ENCODE results near the gene IRX4.
"Not testable (repeated sequence)": the region's sequence is repeated elsewhere in the genome, so short reads cannot be mapped to it uniquely, and the experiment has no call there.

IRX4 gene

DNA sequence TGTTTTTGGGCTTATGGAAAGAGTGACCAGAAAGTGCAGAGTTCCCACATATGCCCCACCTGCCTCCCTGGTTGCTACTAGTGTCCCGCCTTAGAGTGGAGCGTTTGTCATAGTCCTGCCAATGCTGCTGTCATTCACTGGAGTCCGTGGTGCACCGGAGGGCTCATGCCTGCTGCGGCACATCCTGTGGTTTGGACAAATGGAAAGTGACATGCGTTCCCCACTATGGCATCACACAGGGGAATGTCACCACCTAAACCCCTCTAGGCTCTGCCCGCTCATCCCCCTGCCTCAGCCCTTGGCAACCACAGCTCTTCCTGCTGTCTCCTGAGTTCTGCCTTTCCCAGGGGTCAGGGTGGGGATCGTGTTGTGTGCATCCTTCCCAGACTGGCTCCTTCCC, 29.2 kb downstream of the IRX4 start:
- H3K36me3 ChIP-seq (ENCODE audit: control insufficient read depth, insufficient read depth, low read length) = no peaks in the 10 kb centered on the region
- no peaks in the 10 kb centered on the region for H3K4me1 ChIP-seq (ENCODE audit: control insufficient read depth, insufficient read depth, low read length)
- H3K4me3 ChIP-seq (ENCODE audit: low read length) = no peak overlapping the region
- no peak overlapping the region for H3K9ac ChIP-seq (ENCODE audit: low read length)
- H3K27me3 ChIP-seq (ENCODE audit: control insufficient read depth, insufficient read depth, low read length) = peaks cover 15% of the 10 kb centered on the region
- H3K27ac ChIP-seq (ENCODE audit: low read depth, low read length) = no peak overlapping the region

DNA sequence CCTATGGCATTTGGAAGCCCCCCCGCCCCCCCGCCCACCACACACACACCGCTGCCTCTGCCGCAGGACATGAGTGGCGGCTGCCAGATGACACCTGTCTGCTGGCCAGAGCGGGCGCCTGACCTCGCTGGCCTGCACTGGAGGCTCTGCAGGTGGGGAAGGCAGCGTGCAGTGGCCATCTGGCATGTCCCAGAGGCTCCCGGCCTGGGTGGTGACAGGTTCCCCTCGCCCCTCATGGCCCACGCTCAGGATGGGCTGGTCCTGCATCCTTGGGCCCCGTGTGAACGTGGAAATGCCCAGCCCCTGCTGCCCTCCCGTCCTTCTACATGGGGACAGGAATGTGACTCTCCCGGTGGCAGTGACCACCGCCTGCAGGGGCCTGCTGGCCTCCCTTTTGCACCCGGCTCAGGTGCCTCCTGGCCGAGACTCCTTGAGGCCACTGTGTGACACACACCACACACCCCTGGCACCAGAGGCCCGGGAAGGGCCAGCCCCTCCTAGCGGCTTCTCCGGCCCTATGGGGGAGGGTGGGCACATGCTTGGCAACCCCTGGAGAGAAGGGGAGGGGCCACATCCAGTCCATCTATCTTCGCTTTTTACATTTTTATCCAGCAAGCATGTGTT, 30.3 kb downstream of the IRX4 start:
- Histone ChIP-seq H3K27ac (ENCODE audit: low read depth, low read length) (no peak overlapping the region), H3K36me3 (ENCODE audit: control insufficient read depth, insufficient read depth, low read length) (no peaks in the 10 kb centered on the region), H3K9ac (ENCODE audit: low read length) (no peak overlapping the region), H3K27me3 (ENCODE audit: control insufficient read depth, insufficient read depth, low read length) (peaks cover 20% of the 10 kb centered on the region), H3K4me3 (ENCODE audit: low read length) (no peak overlapping the region), H3K4me1 (ENCODE audit: control insufficient read depth, insufficient read depth, low read length) (no peaks in the 10 kb centered on the region)

DNA sequence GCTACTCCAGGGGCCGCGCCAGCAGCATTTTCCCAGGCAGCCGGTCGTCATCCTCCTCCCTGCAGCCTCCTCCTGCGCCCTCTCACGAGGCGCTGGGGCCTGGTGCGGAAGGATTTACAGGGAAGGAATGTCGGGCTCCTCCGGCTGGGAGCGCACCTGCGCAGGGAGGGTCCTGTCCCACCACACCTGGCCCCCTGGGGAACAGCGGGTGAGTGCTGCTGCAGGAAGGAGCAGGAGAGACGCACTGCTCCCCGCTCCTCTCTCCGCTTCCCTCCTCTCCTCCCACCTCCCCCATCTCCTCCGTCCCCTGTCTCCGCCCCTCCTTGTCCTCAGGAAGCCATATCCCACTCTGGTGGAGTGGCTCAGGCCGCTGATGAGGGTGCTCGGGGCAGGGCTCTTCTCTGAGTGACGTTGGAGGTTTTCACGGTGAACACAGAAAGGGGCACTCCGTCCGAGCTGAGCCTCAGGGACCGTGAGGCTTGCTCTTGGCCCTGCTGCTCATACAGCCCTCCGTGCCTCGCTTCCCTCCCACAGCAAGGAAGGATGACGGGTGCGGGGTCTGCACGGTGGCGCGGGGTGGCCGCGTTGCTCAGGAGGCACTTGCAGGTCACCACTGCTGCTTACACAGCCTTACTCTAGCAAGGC, 31.3 kb downstream of the IRX4 start:
- Histone ChIP-seq H3K9ac (ENCODE audit: low read length) (no peak overlapping the region), H3K4me3 (ENCODE audit: low read length) (no peak overlapping the region), H3K27me3 (ENCODE audit: control insufficient read depth, insufficient read depth, low read length) (peaks cover 20% of the 10 kb centered on the region), H3K36me3 (ENCODE audit: control insufficient read depth, insufficient read depth, low read length) (no peaks in the 10 kb centered on the region), H3K27ac (ENCODE audit: low read depth, low read length) (no peak overlapping the region), H3K4me1 (ENCODE audit: control insufficient read depth, insufficient read depth, low read length) (no peaks in the 10 kb centered on the region)

DNA sequence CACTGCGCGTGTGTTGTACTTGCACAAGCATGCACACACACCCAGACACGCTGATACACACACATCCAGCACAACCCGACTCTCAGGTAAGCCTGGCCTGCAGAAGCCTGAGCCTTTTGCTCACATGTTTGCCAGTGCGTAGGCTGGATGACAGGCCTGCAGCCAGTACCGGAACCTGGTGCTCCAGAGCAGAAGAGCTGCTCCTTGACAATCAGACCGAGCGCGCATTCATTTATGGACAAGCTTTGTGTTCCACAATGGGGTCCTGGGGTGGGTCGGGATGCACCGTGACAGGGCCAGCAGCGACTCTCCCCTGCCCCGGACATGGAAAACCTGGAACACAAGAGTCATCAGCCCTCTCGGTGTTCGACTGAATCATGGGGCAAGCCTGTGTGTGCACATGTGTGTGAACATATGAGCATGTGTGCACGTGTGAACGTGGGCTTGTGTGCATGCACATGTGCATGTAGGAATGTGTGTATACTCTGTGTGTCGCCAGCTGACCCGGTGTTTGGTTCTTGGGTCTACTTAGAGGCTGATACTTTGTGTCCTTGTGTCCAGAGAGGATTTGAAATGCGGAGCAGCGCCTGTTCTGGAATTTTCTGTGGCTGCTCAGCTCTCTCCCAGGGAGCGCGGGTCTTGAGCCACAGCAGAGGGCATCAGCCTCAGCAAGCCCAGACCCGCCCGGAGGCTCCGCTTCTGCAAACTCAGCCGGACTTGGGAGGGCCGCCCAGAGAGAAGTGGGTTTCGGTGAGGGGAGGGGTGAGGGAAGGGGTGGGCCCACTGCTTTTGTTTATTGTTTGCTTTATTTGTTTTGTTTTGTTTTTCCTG, 32.2 kb downstream of the IRX4 start:
- H3K4me3 ChIP-seq (ENCODE audit: low read length) = no peak overlapping the region
- H3K4me1 ChIP-seq (ENCODE audit: control insufficient read depth, insufficient read depth, low read length) = no peaks in the 10 kb centered on the region
- H3K36me3 ChIP-seq (ENCODE audit: control insufficient read depth, insufficient read depth, low read length) = no peaks in the 10 kb centered on the region
- no peak overlapping the region for H3K9ac ChIP-seq (ENCODE audit: low read length)
- peaks cover 20% of the 10 kb centered on the region for H3K27me3 ChIP-seq (ENCODE audit: control insufficient read depth, insufficient read depth, low read length)
- no peak overlapping the region for H3K27ac ChIP-seq (ENCODE audit: low read depth, low read length)

DNA sequence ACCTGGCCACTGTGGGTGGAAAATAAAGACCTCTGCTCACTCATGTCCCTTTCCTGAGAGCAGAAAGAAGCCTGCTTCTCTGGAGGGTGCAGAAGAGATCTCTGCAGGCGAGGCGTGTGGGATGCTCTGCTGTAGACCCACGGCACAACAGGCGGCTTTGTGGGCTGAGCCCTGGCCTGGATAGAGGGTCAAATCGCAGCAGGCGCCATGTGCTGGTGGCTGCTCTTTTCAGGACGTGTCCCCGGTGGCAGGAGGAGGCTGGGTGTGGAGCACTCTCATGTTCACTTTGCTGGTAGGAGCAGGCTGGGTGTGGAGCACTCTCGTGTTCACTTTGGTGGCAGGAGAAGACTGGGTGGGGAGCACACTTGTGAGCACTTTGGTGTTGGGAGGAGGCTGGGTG, 35.1 kb downstream of the IRX4 start:
- H3K27me3 ChIP-seq (ENCODE audit: control insufficient read depth, insufficient read depth, low read length) = peaks cover 14% of the 10 kb centered on the region
- no peak overlapping the region for H3K27ac ChIP-seq (ENCODE audit: low read depth, low read length)
- H3K4me1 ChIP-seq (ENCODE audit: control insufficient read depth, insufficient read depth, low read length) = no peaks in the 10 kb centered on the region

DNA sequence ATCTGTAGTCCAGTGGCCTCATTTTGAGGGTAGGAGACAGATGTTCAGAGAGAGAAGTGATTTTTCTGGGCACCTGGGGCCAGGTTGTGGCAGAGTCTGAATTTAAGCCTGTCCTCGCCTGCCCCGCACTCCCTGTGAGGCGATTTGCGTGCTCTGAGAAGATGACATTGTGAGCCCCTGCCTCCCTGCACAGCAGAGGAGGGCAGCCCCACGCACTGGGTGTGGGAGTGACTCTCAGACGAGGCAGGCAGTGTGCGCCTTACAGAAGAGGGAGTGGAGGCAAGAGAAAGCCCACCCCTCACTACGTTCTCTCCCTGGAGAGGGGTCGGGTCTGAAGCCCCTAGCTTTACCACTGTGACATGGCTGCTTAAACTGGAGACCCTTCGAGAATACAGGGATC, 35.7 kb downstream of the IRX4 start:
- no peak overlapping the region for H3K27ac ChIP-seq (ENCODE audit: low read depth, low read length)
- no peaks in the 10 kb centered on the region for H3K36me3 ChIP-seq (ENCODE audit: control insufficient read depth, insufficient read depth, low read length)
- H3K4me3 ChIP-seq (ENCODE audit: low read length) = no peak overlapping the region
- no peaks in the 10 kb centered on the region for H3K4me1 ChIP-seq (ENCODE audit: control insufficient read depth, insufficient read depth, low read length)
- peaks cover 14% of the 10 kb centered on the region for H3K27me3 ChIP-seq (ENCODE audit: control insufficient read depth, insufficient read depth, low read length)
- no peak overlapping the region for H3K9ac ChIP-seq (ENCODE audit: low read length)

More for the DNA sequence above, 35.1 kb downstream of the IRX4 start:
- Histone ChIP-seq H3K36me3 (ENCODE audit: control insufficient read depth, insufficient read depth, low read length) (no peaks in the 10 kb centered on the region), H3K9ac (ENCODE audit: low read length) (no peak overlapping the region), H3K4me3 (ENCODE audit: low read length) (no peak overlapping the region)

DNA sequence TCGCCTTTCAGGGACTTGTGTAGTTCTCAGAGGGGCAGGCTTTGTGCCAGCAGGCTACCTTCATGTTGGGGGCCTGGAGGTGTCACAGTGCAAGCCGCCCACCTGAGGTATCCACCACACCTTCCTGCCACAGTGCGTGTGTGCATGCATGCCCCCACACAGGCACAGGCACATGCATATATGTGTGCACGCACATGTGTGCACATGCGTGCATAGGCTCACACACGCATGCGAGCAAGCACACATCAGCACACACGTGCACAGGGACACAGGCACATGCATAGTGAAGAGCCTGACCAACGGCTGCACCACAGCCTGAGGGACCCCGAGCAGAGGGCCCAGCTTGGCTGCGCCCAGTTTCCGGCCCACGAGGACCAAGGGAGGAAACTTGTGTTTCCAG, 36.1 kb downstream of the IRX4 start:
- H3K27ac ChIP-seq (ENCODE audit: low read depth, low read length) = no peak overlapping the region
- no peaks in the 10 kb centered on the region for H3K36me3 ChIP-seq (ENCODE audit: control insufficient read depth, insufficient read depth, low read length)
- H3K4me3 ChIP-seq (ENCODE audit: low read length) = no peak overlapping the region
- no peak overlapping the region for H3K9ac ChIP-seq (ENCODE audit: low read length)
- no peaks in the 10 kb centered on the region for H3K4me1 ChIP-seq (ENCODE audit: control insufficient read depth, insufficient read depth, low read length)
- peaks cover 9% of the 10 kb centered on the region for H3K27me3 ChIP-seq (ENCODE audit: control insufficient read depth, insufficient read depth, low read length)

DNA sequence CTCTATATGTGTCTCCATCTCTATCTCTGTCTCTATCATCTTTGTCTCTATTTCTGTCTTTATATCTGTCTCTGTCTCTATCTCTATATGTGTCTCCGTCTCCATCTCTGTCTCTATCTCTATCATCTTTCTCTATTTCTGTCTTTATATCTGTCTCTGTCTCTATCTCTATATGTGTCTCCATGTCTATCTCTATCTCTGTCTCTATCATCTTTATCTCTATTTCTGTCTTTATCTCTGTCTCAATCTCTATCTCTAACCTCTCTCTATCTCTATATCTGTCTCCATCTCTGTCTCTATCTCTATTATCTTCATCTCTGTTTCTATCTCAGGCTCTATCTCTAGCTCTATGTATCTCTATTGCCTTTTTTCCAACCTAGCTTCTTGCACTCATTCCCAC, 37.0 kb downstream of the IRX4 start:
- Histone ChIP-seq H3K27me3 (ENCODE audit: control insufficient read depth, insufficient read depth, low read length) (peaks cover 5% of the 10 kb centered on the region), H3K27ac (ENCODE audit: low read depth, low read length) (no peak overlapping the region), H3K36me3 (ENCODE audit: control insufficient read depth, insufficient read depth, low read length) (no peaks in the 10 kb centered on the region), H3K9ac (ENCODE audit: low read length) (no peak overlapping the region), H3K4me3 (ENCODE audit: low read length) (no peak overlapping the region), H3K4me1 (ENCODE audit: control insufficient read depth, insufficient read depth, low read length) (no peaks in the 10 kb centered on the region)

DNA sequence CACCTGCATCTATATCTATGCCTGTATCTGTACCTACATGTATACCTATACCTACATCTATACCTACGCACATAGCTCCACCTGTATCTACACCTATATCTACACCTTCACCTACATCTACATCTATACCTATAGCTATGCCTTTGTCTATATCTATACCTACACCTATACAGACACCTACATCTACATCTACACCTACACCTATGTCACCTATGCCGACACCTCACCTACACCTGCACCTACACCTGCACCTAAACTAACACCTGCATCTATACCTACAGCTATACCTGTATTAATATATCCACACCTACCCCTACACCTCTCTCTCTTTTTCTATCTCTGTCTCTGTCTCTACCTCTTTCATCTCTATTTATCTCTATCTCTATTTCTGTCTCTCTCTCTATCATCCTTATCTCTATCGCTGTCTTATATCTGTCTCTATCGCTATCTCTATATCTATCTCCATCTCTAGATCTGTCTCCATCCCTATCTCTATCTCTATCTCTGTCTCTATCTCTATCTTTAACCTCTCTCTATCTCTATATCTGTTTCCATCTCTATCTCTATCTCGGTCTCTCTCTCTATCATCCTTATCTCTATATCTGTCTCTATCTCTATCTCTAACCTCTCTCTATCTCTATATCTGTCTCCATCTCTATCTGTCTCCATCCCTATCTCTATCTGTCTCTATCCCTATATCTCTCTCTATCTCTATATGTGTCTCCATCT, 37.9 kb downstream of the IRX4 start:
- Histone ChIP-seq H3K4me1 (ENCODE audit: control insufficient read depth, insufficient read depth, low read length) (no peaks in the 10 kb centered on the region), H3K27ac (ENCODE audit: low read depth, low read length) (no peak overlapping the region), H3K9ac (ENCODE audit: low read length) (no peak overlapping the region), H3K27me3 (ENCODE audit: control insufficient read depth, insufficient read depth, low read length) (peaks cover 5% of the 10 kb centered on the region), H3K4me3 (ENCODE audit: low read length) (no peak overlapping the region), H3K36me3 (ENCODE audit: control insufficient read depth, insufficient read depth, low read length) (no peaks in the 10 kb centered on the region)

DNA sequence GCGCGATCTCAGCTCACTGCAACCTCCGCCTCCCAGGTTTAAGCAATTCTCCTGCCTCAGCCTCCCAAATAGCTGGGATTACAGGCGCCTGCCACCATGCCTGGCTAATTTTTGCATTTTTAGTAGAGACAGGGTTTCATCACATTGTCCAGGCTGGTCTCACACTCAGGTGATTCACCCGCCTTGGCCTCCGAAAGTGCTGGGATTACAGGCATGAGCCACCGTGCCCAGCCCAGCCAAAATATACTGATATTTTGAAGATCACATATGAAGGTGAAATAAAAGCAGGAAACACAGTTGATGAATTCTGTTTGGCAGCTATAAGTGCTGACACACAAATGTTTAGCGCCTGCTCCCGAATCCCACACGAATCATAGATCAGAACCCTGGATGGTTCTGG, 39.0 kb downstream of the IRX4 start:
- not testable (repeated sequence) for H3K27me3 ChIP-seq (ENCODE audit: control insufficient read depth, insufficient read depth, low read length); H3K9ac ChIP-seq (ENCODE audit: low read length); H3K27ac ChIP-seq (ENCODE audit: low read depth, low read length); H3K4me3 ChIP-seq (ENCODE audit: low read length); H3K36me3 ChIP-seq (ENCODE audit: control insufficient read depth, insufficient read depth, low read length); H3K4me1 ChIP-seq (ENCODE audit: control insufficient read depth, insufficient read depth, low read length)

DNA sequence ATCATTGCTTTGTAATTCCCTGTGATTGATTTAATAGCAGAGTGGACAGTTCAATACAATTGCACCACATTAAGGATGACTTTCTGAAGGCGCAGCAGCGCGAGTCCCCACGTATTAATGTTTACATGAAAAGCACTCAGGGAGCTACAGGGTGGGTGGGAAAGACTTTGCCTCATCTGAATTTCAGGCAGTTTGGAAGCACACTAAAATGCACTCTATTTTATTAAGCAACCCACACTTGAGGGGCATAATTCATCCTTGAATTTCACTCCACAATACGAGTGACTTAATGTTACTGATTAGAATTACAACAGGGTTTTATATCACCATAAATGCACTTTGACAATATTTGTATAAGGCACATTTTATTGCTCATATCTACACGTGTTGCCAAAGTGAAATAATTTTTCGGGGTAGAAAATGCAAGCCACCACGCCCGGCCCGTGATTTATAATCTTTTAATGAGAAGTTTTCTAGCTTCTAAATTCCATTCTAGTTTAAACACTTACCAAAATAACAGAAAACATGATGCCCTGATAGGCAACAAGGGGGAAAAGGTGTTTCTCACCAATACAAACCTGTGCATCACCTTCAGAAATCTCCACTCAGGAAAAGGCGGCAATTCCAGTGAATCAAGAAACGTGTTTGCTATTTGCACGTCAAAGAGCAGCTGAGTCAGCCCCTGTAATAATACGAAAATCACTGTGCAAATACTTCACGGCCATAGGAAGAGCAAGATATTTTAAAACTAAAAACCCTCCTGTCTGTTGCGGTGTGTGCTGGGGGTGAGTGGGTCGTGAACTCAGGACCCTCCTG, 40.5 kb downstream of the IRX4 start:
- H3K9ac ChIP-seq (ENCODE audit: low read length) = no peak overlapping the region
- H3K4me1 ChIP-seq (ENCODE audit: control insufficient read depth, insufficient read depth, low read length) = no peaks in the 10 kb centered on the region
- no peaks in the 10 kb centered on the region for H3K27me3 ChIP-seq (ENCODE audit: control insufficient read depth, insufficient read depth, low read length)
- no peak overlapping the region for H3K27ac ChIP-seq (ENCODE audit: low read depth, low read length)
- no peak overlapping the region for H3K4me3 ChIP-seq (ENCODE audit: low read length)
- no peaks in the 10 kb centered on the region for H3K36me3 ChIP-seq (ENCODE audit: control insufficient read depth, insufficient read depth, low read length)

All from rectal smooth muscle tissue (tissue), 1 donor.